ENCODE data around the gene HYAL3. TPM values are rescaled to one million over a fixed set of nuclear protein-coding genes. Genes with fewer than 3 reads are reported as not detected.
"Not testable (repeated sequence)": the region's sequence is repeated elsewhere in the genome, so short reads cannot be mapped to it uniquely, and the experiment has no call there.

The HYAL3 gene
- total and polyA plus RNA-seq, 8 donors: 0.46 to 2.1 (median 0.77) TPM

GRCh38 chr3:50275141-50275995 is 23.8 kb downstream of the HYAL3 start:
- Histone ChIP-seq H3K9me3 (no peaks in the 10 kb centered on the region), H3K4me3 (no peak overlapping the region), H3K4me1 (peaks cover 4 to 14% (median 10%) of the 10 kb centered on the region in 3 donors), H3K27me3 (no peaks in the 10 kb centered on the region), H3K27ac (no peak overlapping the region), H3K36me3 (peaks cover 0 to 18% (median 5%) of the 10 kb centered on the region in 3 donors)
- FAIRE-seq (no peak), DNase-seq (peak in 3 of 6 donors; percentile 33 to 72 (median 41)), ATAC-seq (no peak)
- intact Hi-C loops (cut with DNase I): no loop called here
- 84 to 87% methylated on average over 61 to 65 of the region's 65 CpGs for WGBS, 2 donors
- TF ChIP-seq CTCF (IDR thresholded peaks at IDR 0.05): no peak

GRCh38 chr3:50274371-50275104 is 24.7 kb downstream of the HYAL3 start:
- Histone ChIP-seq H3K4me3 (no peak overlapping the region), H3K36me3 (peaks cover 0 to 18% (median 5%) of the 10 kb centered on the region in 3 donors), H3K4me1 (peaks cover 4 to 14% (median 10%) of the 10 kb centered on the region in 3 donors), H3K27me3 (no peaks in the 10 kb centered on the region), H3K27ac (no peak overlapping the region), H3K9me3 (no peaks in the 10 kb centered on the region)
- FAIRE-seq: no peak
- peak; percentile 23 to 65 (median 46) for TF ChIP-seq CTCF (IDR thresholded peaks at IDR 0.05)
- WGBS, 2 donors: 61 to 63% methylated on average over 26 of the region's 26 CpGs
- peak in 3 of 4 donors; percentile 19 to 41 (median 40) for ATAC-seq
- DNase-seq: peak in 3 of 6 donors; percentile 67 to 83 (median 69)
- intact Hi-C loops (cut with DNase I): loop anchor here in 2 of 3 donors (5.0 kb wide), 2 partner anchors 47 to 82 kb away; partner anchors contain the start of gene GNAT1 (in 1 of the 2)

GRCh38 chr3:50273689-50274065 is 25.5 kb downstream of the HYAL3 start:
- intact Hi-C loops (cut with DNase I): loop anchor here in 2 of 3 donors (5.0 kb wide), 2 partner anchors 46 to 81 kb away; partner anchors contain the start of gene GNAT1 (in 1 of the 2)
- FAIRE-seq (no peak), DNase-seq (peak in 1 of 6 donors; percentile 36), ATAC-seq (no peak)
- H3K9me3 ChIP-seq: no peaks in the 10 kb centered on the region
- no peak for TF ChIP-seq CTCF (IDR thresholded peaks at IDR 0.05)
- peaks cover 0 to 18% (median 5%) of the 10 kb centered on the region in 3 donors for H3K36me3 ChIP-seq
- no peak overlapping the region for H3K4me3 ChIP-seq
- WGBS, 2 donors: 71 to 75% methylated on average over 27 to 31 of the region's 31 CpGs
- H3K27ac ChIP-seq: no peak overlapping the region
- peaks cover 4 to 14% (median 14%) of the 10 kb centered on the region in 3 donors for H3K4me1 ChIP-seq
- H3K27me3 ChIP-seq: no peaks in the 10 kb centered on the region

GRCh38 chr3:50272911-50273688 is 26.1 kb downstream of the HYAL3 start:
- FAIRE-seq: no peak
- intact Hi-C loops (cut with DNase I): loop anchor here in 2 of 3 donors (5.0 kb wide), 2 partner anchors 46 to 81 kb away; partner anchors contain the start of gene GNAT1 (in 1 of the 2)

GRCh38 chr3:50272538-50272910 is 26.7 kb downstream of the HYAL3 start:
- peaks cover 15 to 24% (median 24%) of the 10 kb centered on the region in 3 donors for H3K4me1 ChIP-seq
- not testable (repeated sequence) for ATAC-seq, DNase-seq, H3K27me3 ChIP-seq, H3K9me3 ChIP-seq, FAIRE-seq, H3K4me3 ChIP-seq
- WGBS, 2 donors: 60 to 62% methylated on average over 10 of the region's 10 CpGs
- H3K27ac ChIP-seq: peak overlapping the region in 3 of 4 donors; percentile 2 to 93 (median 11)
- intact Hi-C loops (cut with DNase I): loop anchor here in 2 of 3 donors (5.0 kb wide), 2 partner anchors 45 to 80 kb away; partner anchors contain the start of gene GNAT1 (in 1 of the 2)
- H3K36me3 ChIP-seq: peaks cover 0 to 18% (median 5%) of the 10 kb centered on the region in 3 donors

More at GRCh38 chr3:50272911-50273688, 26.1 kb downstream of the HYAL3 start:
- WGBS, 2 donors: 16 to 19% methylated on average over 60 to 61 of the region's 61 CpGs
- H3K27me3 ChIP-seq: no peaks in the 10 kb centered on the region
- TF ChIP-seq CTCF (IDR thresholded peaks at IDR 0.05): peak; percentile 96 to 98 (median 96)
- H3K4me1 ChIP-seq: peaks cover 9 to 19% (median 18%) of the 10 kb centered on the region in 3 donors
- ATAC-seq (peak; percentile 53 to 78 (median 69)), DNase-seq (peak; percentile 79 to 99 (median 92))
- peak overlapping the region in 3 of 4 donors; percentile 2 to 93 (median 11) for H3K27ac ChIP-seq
- peak overlapping the region in 1 of 4 donors; percentile 26 for H3K4me3 ChIP-seq
- H3K36me3 ChIP-seq: peaks cover 0 to 18% (median 5%) of the 10 kb centered on the region in 3 donors
- H3K9me3 ChIP-seq: no peaks in the 10 kb centered on the region

All from pancreas (tissue), 10 donors.